HCT116 (cell line): ENCODE measurements around the gene ARL5C. TPM values are rescaled to one million over a fixed set of nuclear protein-coding genes. Genes with fewer than 3 reads are reported as not detected.

ENCODE experiments used
- ATAC-seq: fragments of 200-7000 bp; cut with Tn5 transposase; 2 replicates; pipeline ENCODE4 v1.9.1; 2020; ENCODE audit warnings: mild to moderate bottlenecking, moderate library complexity
- BruUV-seq: library from RNA; stranded (reverse); fragments of 400-500 nt; replicated peaks from 2 replicates; lab custom pipeline; 2021; lab: Mats Ljungman, UMichigan
- CTCF ChIA-PET: fragments of 300-600 bp; sonication (Branson Sonifier 250); formaldehyde crosslinking; loops from one replicate; lab custom pipeline; 2021; ENCODE audit warnings: antibody characterized with exemption; lab: Charles Lee
- POLR2A ChIA-PET: fragments of 300-600, 350-600 bp; sonication (Branson Sonifier 250); formaldehyde crosslinking; loops from one replicate; lab custom pipeline; 2021; ENCODE audit warnings: antibody characterized with exemption; lab: Charles Lee
- RAD21 ChIA-PET, 2 experiments: fragments of 300-600 bp; sonication (Branson Sonifier 250); formaldehyde crosslinking; loops; one replicate each; lab custom pipeline; 2023; ENCODE audit warnings: low total read pairs in 2 of 2; ENCODE audit not compliant: uncharacterized antibody in 2 of 2, unreplicated experiment in 2 of 2, low non-redundant PET in 1 of 2; lab: Charles Lee
- DNase-seq: peaks from one replicate; pipeline ENCODE4 v3.0.0-alpha.2; 2010; ENCODE audit warnings: low read depth, low spot score
- H2AFZ ChIP-seq: fragments of 200-600 bp; shearing (Covaris generic), sonication (generic); 2 replicates; pipeline ENCODE4 v1.6.1; 2017; ENCODE audit warnings: low read depth, mixed run types, mixed read lengths, antibody characterized with exemption, low read length; ENCODE audit not compliant: poor library complexity, severe bottlenecking
- H3K27ac ChIP-seq: 2 replicates; pipeline ENCODE4 v1.5.1; 2012; ENCODE audit warnings: low read depth, low read length
- H3K27me3 ChIP-seq: fragments of 200-600 bp; sonication (generic); 2 replicates; pipeline ENCODE4 v1.6.1; 2016; ENCODE audit warnings: mixed run types, low read length, mixed read lengths; ENCODE audit not compliant: insufficient read depth
- H3K36me3 ChIP-seq, 2 experiments: fragments of 200-500 bp in 1 of 2; fragments of 200-600 bp in 1 of 2; sonication (Bioruptor generic) in 1 of 2; sonication (generic) in 1 of 2; 2 replicates each; pipeline versions ENCODE4 v1.5.1 to v1.6.1; 2014 to 2016; ENCODE audit warnings: low read length in 2 of 2, inconsistent platforms in 1 of 2, mixed read lengths in 1 of 2, mixed run types in 1 of 2; ENCODE audit not compliant: insufficient read depth in 2 of 2, control insufficient read depth in 1 of 2
- H3K4me1 ChIP-seq, 2 experiments: fragments of 200-600 bp in 1 of 2; sonication (generic) in 1 of 2; 2 replicates each; pipeline versions ENCODE4 v1.5.1 to v1.6.1; 2012 to 2017; ENCODE audit warnings: low read length in 2 of 2, inconsistent platforms in 1 of 2, mild to moderate bottlenecking in 1 of 2, mixed read lengths in 1 of 2, mixed run types in 1 of 2, moderate library complexity in 1 of 2; ENCODE audit not compliant: insufficient read depth in 2 of 2, control insufficient read depth in 1 of 2
- H3K4me2 ChIP-seq: fragments of 200-600 bp; sonication (generic); 2 replicates; pipeline ENCODE4 v1.6.1; 2017; ENCODE audit warnings: mixed run types, low read length, mixed read lengths
- H3K4me3 ChIP-seq, 2 experiments: fragments of 200-600 bp in 1 of 2; sonication (generic) in 1 of 2; replicated peaks in 1 of 2; 2 replicates each; pipeline ENCODE4 v1.5.1; 2011 to 2016; ENCODE audit warnings: low read length in 2 of 2, control low read depth in 1 of 2, low read depth in 1 of 2, mild to moderate bottlenecking in 1 of 2, mixed read lengths in 1 of 2, mixed run types in 1 of 2
- H3K79me2 ChIP-seq: fragments of 200-600 bp; sonication (generic); 2 replicates; pipeline ENCODE4 v1.6.1; 2017; ENCODE audit warnings: mild to moderate bottlenecking, mixed run types, low read length, moderate library complexity, mixed read lengths; ENCODE audit not compliant: insufficient read depth
- H3K9ac ChIP-seq: fragments of 200-600 bp; sonication (generic); 2 replicates; pipeline ENCODE4 v1.6.1; 2016; ENCODE audit warnings: low read length, mixed read lengths
- H3K9me2 ChIP-seq: fragments of 200-600 bp; sonication (generic), shearing (Covaris generic); 2 replicates; pipeline ENCODE4 v1.6.1; 2017; ENCODE audit warnings: mixed run types, mild to moderate bottlenecking, moderate library complexity; ENCODE audit not compliant: insufficient read depth
- H3K9me3 ChIP-seq, 2 experiments: fragments of 200-500 bp in 1 of 2; fragments of 200-600 bp in 1 of 2; sonication (Bioruptor generic) in 1 of 2; sonication (generic) in 1 of 2; 2 replicates each; pipeline ENCODE4 v1.6.1; 2014 to 2017; ENCODE audit warnings: low read length in 2 of 2, mixed read lengths in 2 of 2, inconsistent platforms in 1 of 2, low read depth in 1 of 2, mild to moderate bottlenecking in 1 of 2, mixed run types in 1 of 2, moderate library complexity in 1 of 2; ENCODE audit not compliant: control insufficient read depth in 1 of 2, insufficient read depth in 1 of 2
- H4K20me1 ChIP-seq: fragments of 200-600 bp; sonication (generic), shearing (Covaris generic); 2 replicates; pipeline ENCODE4 v1.6.1; 2017; ENCODE audit warnings: mixed run types, mild to moderate bottlenecking, moderate library complexity; ENCODE audit not compliant: insufficient read depth
- CEBPB ChIP-seq: IDR thresholded peaks from 2 replicates; pipeline ENCODE4 v1.6.1; 2012; ENCODE audit warnings: low read depth
- EZH2 ChIP-seq: fragments of 200-600 bp; sonication (generic); IDR thresholded peaks from 2 replicates; pipeline ENCODE4 v1.6.1; 2017; ENCODE audit warnings: antibody characterized with exemption, mixed run types
- JUND ChIP-seq: IDR thresholded peaks from 2 replicates; pipeline ENCODE4 v1.6.1; 2012
- POLR2A ChIP-seq: IDR thresholded peaks from 2 replicates; pipeline ENCODE4 v1.7.0; 2011; ENCODE audit warnings: borderline replicate concordance; ENCODE audit not compliant: insufficient read depth, insufficient read length; ENCODE audit errors: extremely low read depth
- POLR2AphosphoS5 ChIP-seq: IDR thresholded peaks from 2 replicates; pipeline ENCODE4 v1.6.1; 2011; ENCODE audit warnings: mild to moderate bottlenecking, low read depth, low read length, moderate library complexity
- RAD21 ChIP-seq: IDR thresholded peaks from 2 replicates; pipeline ENCODE4 v1.6.1; 2012; ENCODE audit warnings: low read depth, mild to moderate bottlenecking
- SIN3A ChIP-seq: IDR thresholded peaks from 2 replicates; pipeline ENCODE4 v1.6.1; 2012; ENCODE audit warnings: low read depth
- ZFX ChIP-seq: fragments of 450-650 bp; IDR thresholded peaks from 2 replicates; pipeline ENCODE4 v1.6.1; 2017
- intact Hi-C: fragments of 100-400 bp; cut with micrococcal nuclease; formaldehyde crosslinking; loops from 2 replicates; pipeline ENCODE4 v1.10.0; 2022
- total RNA-seq: library from RNA; stranded (reverse); gene quantifications from one replicate; pipeline ENCODE4 v1.2.1, GENCODE V29; 2021; ENCODE audit not compliant: unreplicated experiment
- TF ChIP-seq, protein P1 (sequence below): IDR thresholded peaks from 2 replicates; pipeline ENCODE4 v1.6.1; 2011; ENCODE audit warnings: mild to moderate bottlenecking, low read length, moderate library complexity; ENCODE audit not compliant: insufficient replicate concordance; ENCODE audit errors: extremely low read depth
- TF ChIP-seq, protein P2 (sequence below): IDR thresholded peaks from 2 replicates; pipeline ENCODE4 v1.6.1; 2012; ENCODE audit warnings: low read depth
- TF ChIP-seq, protein P3 (sequence below): IDR thresholded peaks from 2 replicates; pipeline ENCODE4 v1.6.1; 2012
- TF ChIP-seq, protein P4 (sequence below): IDR thresholded peaks from 2 replicates; pipeline ENCODE4 v1.6.1; 2012

The ARL5C gene
- total RNA-seq, 1 experiment from 2014 or later: not detected

DNA sequence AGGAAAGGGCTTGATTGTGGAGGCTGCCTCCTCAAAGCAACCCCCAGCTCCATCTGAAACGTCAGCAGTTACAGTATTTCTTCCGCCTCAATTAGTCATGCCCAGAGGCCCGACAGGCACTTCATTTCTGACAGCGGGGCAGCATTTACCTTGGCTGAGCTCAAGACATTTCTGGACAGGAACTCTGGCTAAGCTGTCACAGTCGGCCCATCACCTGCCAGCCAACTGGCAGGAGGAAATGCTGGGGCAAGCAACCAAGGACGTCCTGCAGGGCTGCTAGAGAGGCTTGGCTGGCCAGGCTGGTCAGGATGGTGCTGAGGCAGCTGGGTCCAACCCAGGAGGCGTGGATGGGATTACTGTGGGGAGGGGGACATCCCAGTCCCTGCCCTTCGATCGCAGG lies 42.3 kb downstream of the ARL5C start:
- Histone ChIP-seq H3K9ac (no peak overlapping the region), H3K9me2 (no peaks in the 10 kb centered on the region)
- TF ChIP-seq POLR2A (no peak), JUND (no peak), SIN3A (no peak), EZH2 (no peak), ZFX (no peak), CEBPB (no peak), RAD21 (no peak), POLR2AphosphoS5 (no peak)
- TF ChIP-seq, protein P1, sequence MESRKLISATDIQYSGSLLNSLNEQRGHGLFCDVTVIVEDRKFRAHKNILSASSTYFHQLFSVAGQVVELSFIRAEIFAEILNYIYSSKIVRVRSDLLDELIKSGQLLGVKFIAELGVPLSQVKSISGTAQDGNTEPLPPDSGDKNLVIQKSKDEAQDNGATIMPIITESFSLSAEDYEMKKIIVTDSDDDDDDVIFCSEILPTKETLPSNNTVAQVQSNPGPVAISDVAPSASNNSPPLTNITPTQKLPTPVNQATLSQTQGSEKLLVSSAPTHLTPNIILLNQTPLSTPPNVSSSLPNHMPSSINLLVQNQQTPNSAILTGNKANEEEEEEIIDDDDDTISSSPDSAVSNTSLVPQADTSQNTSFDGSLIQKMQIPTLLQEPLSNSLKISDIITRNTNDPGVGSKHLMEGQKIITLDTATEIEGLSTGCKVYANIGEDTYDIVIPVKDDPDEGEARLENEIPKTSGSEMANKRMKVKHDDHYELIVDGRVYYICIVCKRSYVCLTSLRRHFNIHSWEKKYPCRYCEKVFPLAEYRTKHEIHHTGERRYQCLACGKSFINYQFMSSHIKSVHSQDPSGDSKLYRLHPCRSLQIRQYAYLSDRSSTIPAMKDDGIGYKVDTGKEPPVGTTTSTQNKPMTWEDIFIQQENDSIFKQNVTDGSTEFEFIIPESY: no peak
- TF ChIP-seq, protein P2, sequence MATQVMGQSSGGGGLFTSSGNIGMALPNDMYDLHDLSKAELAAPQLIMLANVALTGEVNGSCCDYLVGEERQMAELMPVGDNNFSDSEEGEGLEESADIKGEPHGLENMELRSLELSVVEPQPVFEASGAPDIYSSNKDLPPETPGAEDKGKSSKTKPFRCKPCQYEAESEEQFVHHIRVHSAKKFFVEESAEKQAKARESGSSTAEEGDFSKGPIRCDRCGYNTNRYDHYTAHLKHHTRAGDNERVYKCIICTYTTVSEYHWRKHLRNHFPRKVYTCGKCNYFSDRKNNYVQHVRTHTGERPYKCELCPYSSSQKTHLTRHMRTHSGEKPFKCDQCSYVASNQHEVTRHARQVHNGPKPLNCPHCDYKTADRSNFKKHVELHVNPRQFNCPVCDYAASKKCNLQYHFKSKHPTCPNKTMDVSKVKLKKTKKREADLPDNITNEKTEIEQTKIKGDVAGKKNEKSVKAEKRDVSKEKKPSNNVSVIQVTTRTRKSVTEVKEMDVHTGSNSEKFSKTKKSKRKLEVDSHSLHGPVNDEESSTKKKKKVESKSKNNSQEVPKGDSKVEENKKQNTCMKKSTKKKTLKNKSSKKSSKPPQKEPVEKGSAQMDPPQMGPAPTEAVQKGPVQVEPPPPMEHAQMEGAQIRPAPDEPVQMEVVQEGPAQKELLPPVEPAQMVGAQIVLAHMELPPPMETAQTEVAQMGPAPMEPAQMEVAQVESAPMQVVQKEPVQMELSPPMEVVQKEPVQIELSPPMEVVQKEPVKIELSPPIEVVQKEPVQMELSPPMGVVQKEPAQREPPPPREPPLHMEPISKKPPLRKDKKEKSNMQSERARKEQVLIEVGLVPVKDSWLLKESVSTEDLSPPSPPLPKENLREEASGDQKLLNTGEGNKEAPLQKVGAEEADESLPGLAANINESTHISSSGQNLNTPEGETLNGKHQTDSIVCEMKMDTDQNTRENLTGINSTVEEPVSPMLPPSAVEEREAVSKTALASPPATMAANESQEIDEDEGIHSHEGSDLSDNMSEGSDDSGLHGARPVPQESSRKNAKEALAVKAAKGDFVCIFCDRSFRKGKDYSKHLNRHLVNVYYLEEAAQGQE: no peak
- TF ChIP-seq, protein P3, sequence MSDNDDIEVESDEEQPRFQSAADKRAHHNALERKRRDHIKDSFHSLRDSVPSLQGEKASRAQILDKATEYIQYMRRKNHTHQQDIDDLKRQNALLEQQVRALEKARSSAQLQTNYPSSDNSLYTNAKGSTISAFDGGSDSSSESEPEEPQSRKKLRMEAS: no peak
- TF ChIP-seq, protein P4, sequence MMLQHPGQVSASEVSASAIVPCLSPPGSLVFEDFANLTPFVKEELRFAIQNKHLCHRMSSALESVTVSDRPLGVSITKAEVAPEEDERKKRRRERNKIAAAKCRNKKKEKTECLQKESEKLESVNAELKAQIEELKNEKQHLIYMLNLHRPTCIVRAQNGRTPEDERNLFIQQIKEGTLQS: no peak
- TF ChIP-seq, all 23 proteins: peak for 0
- ChIA-PET POLR2A (no interaction called here), CTCF (interaction anchor here (0.9 kb wide), 1 partner anchor 141 kb away, joined by 3 read pairs; no protein-coding TSS in a partner anchor), RAD21 (no interaction called here)
- Histone ChIP-seq H3K9me3 (no peaks in the 10 kb centered on the region), H3K27ac (no peak overlapping the region), H4K20me1 (no peaks in the 10 kb centered on the region), H3K4me1 (no peaks in the 10 kb centered on the region), H3K79me2 (no peaks in the 10 kb centered on the region), H3K36me3 (no peaks in the 10 kb centered on the region), H2AFZ (no peak overlapping the region), H3K4me3 (no peak overlapping the region), H3K27me3 (no peaks in the 10 kb centered on the region), H3K4me2 (no peak overlapping the region)
- no peak for ATAC-seq
- no peak for DNase-seq
- intact Hi-C loops: no loop called here
- no TSS peak for BruUV-seq
